Mesendoderm (in vitro differentiated cells): ENCODE results near the gene MCM8.

ENCODE experiments used
- DNase-seq: peaks from one replicate; pipeline ENCODE4 v3.0.0; 2013
- H2AK5ac ChIP-seq: 2 replicates; pipeline ENCODE4 v1.6.1; 2013; ENCODE audit warnings: low read length, inconsistent platforms
- H2BK120ac ChIP-seq: 2 replicates; pipeline ENCODE4 v1.6.1; 2013; ENCODE audit warnings: low read depth, mild to moderate bottlenecking, low read length, moderate library complexity, mixed read lengths
- H2BK15ac ChIP-seq: replicated peaks from 2 replicates; pipeline ENCODE4 v1.6.1; 2013; ENCODE audit warnings: low read depth, mild to moderate bottlenecking, moderate library complexity
- H2BK5ac ChIP-seq: 2 replicates; pipeline ENCODE4 v1.6.1; 2013; ENCODE audit warnings: low read length, inconsistent platforms
- H3K18ac ChIP-seq: 2 replicates; pipeline ENCODE4 v1.6.1; 2013; ENCODE audit warnings: mild to moderate bottlenecking, low read length, mixed read lengths
- H3K23ac ChIP-seq: one replicate; pipeline ENCODE4 v1.6.1; 2013; ENCODE audit warnings: low read length
- H3K27ac ChIP-seq: 2 replicates; pipeline ENCODE4 v1.5.1; 2013; ENCODE audit warnings: low read depth, mild to moderate bottlenecking, inconsistent platforms, low read length, moderate library complexity
- H3K27me3 ChIP-seq: 2 replicates; pipeline ENCODE4 v1.6.1; 2013; ENCODE audit warnings: low read length, control low read depth, mild to moderate bottlenecking, inconsistent platforms; ENCODE audit not compliant: insufficient read depth, poor library complexity
- H3K36me3 ChIP-seq: 2 replicates; pipeline ENCODE4 v1.6.1; 2013; ENCODE audit warnings: low read length, inconsistent platforms; ENCODE audit not compliant: control insufficient read depth, insufficient read depth
- H3K4ac ChIP-seq: one replicate; pipeline ENCODE4 v1.6.1; 2013; ENCODE audit warnings: low read depth, mild to moderate bottlenecking, low read length, moderate library complexity
- H3K4me1 ChIP-seq: 2 replicates; pipeline ENCODE4 v1.6.1; 2013; ENCODE audit warnings: low read depth, low read length, inconsistent platforms; ENCODE audit not compliant: control insufficient read depth
- H3K4me2 ChIP-seq: 2 replicates; pipeline ENCODE4 v1.6.1; 2013; ENCODE audit warnings: low read length
- H3K4me3 ChIP-seq: 2 replicates; pipeline ENCODE4 v1.5.1; 2013; ENCODE audit warnings: mild to moderate bottlenecking, low read length
- H3K56ac ChIP-seq: one replicate; pipeline ENCODE4 v1.6.1; 2013; ENCODE audit warnings: low read length
- H3K79me1 ChIP-seq: 2 replicates; pipeline ENCODE4 v1.6.1; 2013; ENCODE audit warnings: low read length, inconsistent platforms
- H3K79me2 ChIP-seq: 2 replicates; pipeline ENCODE4 v1.6.1; 2013; ENCODE audit warnings: mild to moderate bottlenecking, low read length; ENCODE audit not compliant: control insufficient read depth, insufficient read depth
- H3K9ac ChIP-seq: 2 replicates; pipeline ENCODE4 v1.6.1; 2013; ENCODE audit warnings: low read length, inconsistent platforms
- H4K5ac ChIP-seq: one replicate; pipeline ENCODE4 v1.6.1; 2013; ENCODE audit warnings: low read length
- H4K8ac ChIP-seq: one replicate; pipeline ENCODE4 v1.6.1; 2013; ENCODE audit warnings: low read depth, mild to moderate bottlenecking, control low read depth, low read length, moderate library complexity
- WGBS: extraction: QIAGEN DNeasy Blood & Tissue Kit; methylation state at CpG from one replicate; pipeline ENCODE4 v1.1.7; 2013; ENCODE audit warnings: low lambda C conversion rate, missing lambda C conversion rate; ENCODE audit not compliant: insufficient coverage; ENCODE audit errors: extremely low coverage; 5-methylcytosine and 5-hydroxymethylcytosine counted together

The MCM8 gene

GRCh38 chr20:5949943-5950270 lies 545 bp upstream of the MCM8 start:
- peak overlapping the region; percentile 88 for H3K4me2 ChIP-seq
- no peaks in the 10 kb centered on the region for H3K27me3 ChIP-seq
- H3K36me3 ChIP-seq = peaks cover 4% of the 10 kb centered on the region
- peaks cover 20% of the 10 kb centered on the region for H3K79me2 ChIP-seq
- H3K4ac ChIP-seq = peak overlapping the region; percentile 76
- WGBS = no CpG with 5 or more reads among the region's 11 CpGs
- DNase-seq = no peak
- H3K23ac ChIP-seq = no peak overlapping the region
- no peak overlapping the region for H2BK120ac ChIP-seq
- peaks cover 14% of the 10 kb centered on the region for H3K79me1 ChIP-seq
- H3K4me1 ChIP-seq = peaks cover 3% of the 10 kb centered on the region
- H3K56ac ChIP-seq = peak overlapping the region; percentile 98
- no peak overlapping the region for H4K5ac ChIP-seq
- H4K8ac ChIP-seq = no peak overlapping the region
- peak overlapping the region; percentile 87 for H3K9ac ChIP-seq
- H3K18ac ChIP-seq = no peak overlapping the region
- no peak overlapping the region for H2BK5ac ChIP-seq
- H3K27ac ChIP-seq = peak overlapping the region; percentile 27
- H3K4me3 ChIP-seq = peak overlapping the region; percentile 94
- no peak overlapping the region for H2AK5ac ChIP-seq
- no peak overlapping the region for H2BK15ac ChIP-seq

- no peaks in the 10 kb centered on the region for H3K27me3 ChIP-seq
- H3K18ac ChIP-seq = no peak overlapping the region
- H2BK15ac ChIP-seq = no peak overlapping the region
- H4K8ac ChIP-seq = no peak overlapping the region
- no peak for DNase-seq
- H2BK120ac ChIP-seq = no peak overlapping the region
- no peaks in the 10 kb centered on the region for H3K4me1 ChIP-seq
- H3K56ac ChIP-seq = no peak overlapping the region
- no peak overlapping the region for H2BK5ac ChIP-seq
- no peaks in the 10 kb centered on the region for H3K79me2 ChIP-seq
- H2AK5ac ChIP-seq = no peak overlapping the region
- H3K4me3 ChIP-seq = no peak overlapping the region
- no peak overlapping the region for H3K4me2 ChIP-seq
- no peaks in the 10 kb centered on the region for H3K36me3 ChIP-seq
- H3K4ac ChIP-seq = no peak overlapping the region
- no CpG with 5 or more reads among the region's 6 CpGs for WGBS
- no peak overlapping the region for H3K9ac ChIP-seq
- no peak overlapping the region for H4K5ac ChIP-seq
- H3K23ac ChIP-seq = no peak overlapping the region
- H3K79me1 ChIP-seq = no peaks in the 10 kb centered on the region
- H3K27ac ChIP-seq = no peak overlapping the region
Observed at GRCh38 chr20:5967469-5967868, 17.0 kb downstream of the MCM8 start.

DNA sequence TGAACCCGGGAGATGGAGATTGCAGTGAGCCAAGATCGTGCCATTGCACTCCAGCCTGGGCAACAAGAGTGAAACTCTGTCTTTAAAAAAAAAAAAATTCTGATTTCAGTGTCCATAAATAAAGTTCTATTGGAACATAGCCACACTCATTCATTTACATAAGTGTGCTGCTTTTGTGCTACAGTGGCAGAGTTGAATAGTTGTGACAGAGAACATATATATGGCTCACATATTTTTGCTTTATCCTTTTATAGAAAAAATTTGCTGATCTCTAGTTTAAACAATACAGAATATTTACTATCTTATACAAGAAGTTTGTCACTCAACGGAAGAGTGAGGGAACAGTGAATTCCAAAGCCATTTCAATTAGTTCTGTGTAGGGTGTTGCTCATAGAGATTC lies 18.0 kb downstream of the MCM8 start:
- Histone ChIP-seq H3K4me2 (no peak overlapping the region), H3K4me1 (no peaks in the 10 kb centered on the region)

GRCh38 chr20:5969348-5969935 lies 19.0 kb downstream of the MCM8 start:
- DNase-seq = peak; percentile 21
- H2BK120ac ChIP-seq = no peak overlapping the region
- no peak overlapping the region for H4K5ac ChIP-seq
- H3K4ac ChIP-seq = no peak overlapping the region
- no peak overlapping the region for H3K23ac ChIP-seq
- H3K9ac ChIP-seq = no peak overlapping the region
- no peak overlapping the region for H4K8ac ChIP-seq
- H3K18ac ChIP-seq = no peak overlapping the region
- no peak overlapping the region for H3K4me3 ChIP-seq
- no peaks in the 10 kb centered on the region for H3K36me3 ChIP-seq
- H3K4me2 ChIP-seq = no peak overlapping the region
- no CpG with 5 or more reads among the region's 9 CpGs for whole genome bisulfite sequencing
- no peaks in the 10 kb centered on the region for H3K4me1 ChIP-seq
- no peaks in the 10 kb centered on the region for H3K79me1 ChIP-seq
- no peaks in the 10 kb centered on the region for H3K27me3 ChIP-seq
- no peak overlapping the region for H2BK15ac ChIP-seq
- H2BK5ac ChIP-seq = no peak overlapping the region
- H3K79me2 ChIP-seq = no peaks in the 10 kb centered on the region
- H3K27ac ChIP-seq = no peak overlapping the region
- H2AK5ac ChIP-seq = no peak overlapping the region
- no peak overlapping the region for H3K56ac ChIP-seq

More for the DNA sequence above, 18.0 kb downstream of the MCM8 start:
- no peak overlapping the region for H3K27ac ChIP-seq
- H3K23ac ChIP-seq = no peak overlapping the region
- no peak for DNase-seq
- no peak overlapping the region for H4K8ac ChIP-seq
- no peak overlapping the region for H3K56ac ChIP-seq
- H3K79me1 ChIP-seq = no peaks in the 10 kb centered on the region
- H3K18ac ChIP-seq = no peak overlapping the region
- no peak overlapping the region for H4K5ac ChIP-seq
- H2AK5ac ChIP-seq = no peak overlapping the region
- no peak overlapping the region for H3K4me3 ChIP-seq
- H3K79me2 ChIP-seq = no peaks in the 10 kb centered on the region
- no peak overlapping the region for H2BK120ac ChIP-seq
- no peaks in the 10 kb centered on the region for H3K27me3 ChIP-seq
- no peak overlapping the region for H3K4ac ChIP-seq
- no CpG with 5 or more reads among the region's 3 CpGs for WGBS
- no peak overlapping the region for H2BK15ac ChIP-seq
- H2BK5ac ChIP-seq = no peak overlapping the region
- H3K36me3 ChIP-seq = no peaks in the 10 kb centered on the region
- no peak overlapping the region for H3K9ac ChIP-seq

DNA sequence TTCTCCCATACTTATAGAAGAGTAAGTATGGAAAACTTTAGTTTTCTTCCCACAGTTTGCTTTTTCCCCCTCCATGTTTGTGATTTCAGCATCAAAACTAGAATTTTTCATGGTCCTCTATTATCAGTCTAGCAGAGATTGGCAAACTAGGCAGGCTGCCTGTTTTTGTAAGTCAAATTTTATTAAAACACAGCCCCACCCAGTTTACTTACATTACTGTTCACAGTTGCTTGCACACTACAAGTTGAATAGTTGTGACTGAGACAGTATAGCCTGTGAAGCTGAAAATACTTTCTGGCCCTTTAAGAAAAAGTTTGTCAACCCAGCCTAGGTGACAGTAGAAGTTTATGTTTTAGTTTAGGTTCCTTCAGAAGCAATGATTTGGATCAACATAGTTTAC lies 19.5 kb downstream of the MCM8 start:
- Histone ChIP-seq H2BK15ac (no peak overlapping the region), H4K5ac (no peak overlapping the region), H3K27ac (no peak overlapping the region), H2BK5ac (no peak overlapping the region), H3K79me1 (no peaks in the 10 kb centered on the region), H3K27me3 (no peaks in the 10 kb centered on the region), H3K18ac (no peak overlapping the region), H3K79me2 (no peaks in the 10 kb centered on the region), H4K8ac (no peak overlapping the region), H3K9ac (no peak overlapping the region), H2BK120ac (no peak overlapping the region), H3K4ac (no peak overlapping the region), H2AK5ac (no peak overlapping the region), H3K4me2 (no peak overlapping the region), H3K36me3 (no peaks in the 10 kb centered on the region), H3K23ac (no peak overlapping the region), H3K56ac (no peak overlapping the region), H3K4me1 (no peaks in the 10 kb centered on the region), H3K4me3 (no peak overlapping the region)
- DNase-seq = no peak

- no peak overlapping the region for H3K4me3 ChIP-seq
- no peaks in the 10 kb centered on the region for H3K4me1 ChIP-seq
- no peaks in the 10 kb centered on the region for H3K79me2 ChIP-seq
- no peak overlapping the region for H2AK5ac ChIP-seq
- H3K4me2 ChIP-seq = no peak overlapping the region
- no peak overlapping the region for H2BK120ac ChIP-seq
- no CpG with 5 or more reads among the region's 2 CpGs for WGBS
- H2BK5ac ChIP-seq = no peak overlapping the region
- H3K18ac ChIP-seq = no peak overlapping the region
- no peak overlapping the region for H3K9ac ChIP-seq
- no peaks in the 10 kb centered on the region for H3K79me1 ChIP-seq
- DNase-seq = no peak
- H3K4ac ChIP-seq = no peak overlapping the region
- H2BK15ac ChIP-seq = no peak overlapping the region
- no peak overlapping the region for H3K27ac ChIP-seq
- H3K27me3 ChIP-seq = no peaks in the 10 kb centered on the region
- no peaks in the 10 kb centered on the region for H3K36me3 ChIP-seq
- no peak overlapping the region for H4K8ac ChIP-seq
- H4K5ac ChIP-seq = no peak overlapping the region
- no peak overlapping the region for H3K56ac ChIP-seq
- H3K23ac ChIP-seq = no peak overlapping the region
Observed at GRCh38 chr20:5970381-5970780, 19.9 kb downstream of the MCM8 start.
